ENCODE data around the gene GGA3.

The GGA3 gene

DNA sequence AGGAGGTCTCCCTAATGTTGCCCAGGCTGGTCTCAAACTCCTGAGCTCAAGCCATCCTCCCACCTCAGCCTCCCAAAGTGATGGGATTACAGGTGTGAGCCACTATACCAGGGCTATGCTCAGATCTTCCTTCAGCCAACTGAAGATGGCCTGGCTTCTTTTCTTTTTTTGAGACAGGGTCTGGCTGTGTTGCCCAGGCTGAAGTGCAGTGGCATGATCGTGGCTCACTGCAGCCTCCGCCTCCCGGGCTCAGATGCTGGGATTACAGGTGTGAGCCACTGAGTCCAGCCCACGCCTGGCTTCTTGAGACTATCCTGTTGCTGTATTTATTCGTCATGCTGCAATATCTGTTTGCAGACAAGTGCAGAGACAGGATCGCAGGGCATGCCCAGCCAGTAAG lies 23.7 kb upstream of the GGA3 start:
- TF ChIP-seq GATA2 (IDR thresholded peaks at IDR 0.05; ENCODE audit: low read depth, low read length) (no peak), GATA3 (IDR thresholded peaks at IDR 0.05; ENCODE audit: low read depth, low read length) (no peak)

GRCh38 chr17:75277664-75278071 lies 16.3 kb upstream of the GGA3 start:
- no peak for TF ChIP-seq GATA2 (IDR thresholded peaks at IDR 0.05; ENCODE audit: low read depth, low read length)
- no peak for TF ChIP-seq GATA3 (IDR thresholded peaks at IDR 0.05; ENCODE audit: low read depth, low read length)

DNA sequence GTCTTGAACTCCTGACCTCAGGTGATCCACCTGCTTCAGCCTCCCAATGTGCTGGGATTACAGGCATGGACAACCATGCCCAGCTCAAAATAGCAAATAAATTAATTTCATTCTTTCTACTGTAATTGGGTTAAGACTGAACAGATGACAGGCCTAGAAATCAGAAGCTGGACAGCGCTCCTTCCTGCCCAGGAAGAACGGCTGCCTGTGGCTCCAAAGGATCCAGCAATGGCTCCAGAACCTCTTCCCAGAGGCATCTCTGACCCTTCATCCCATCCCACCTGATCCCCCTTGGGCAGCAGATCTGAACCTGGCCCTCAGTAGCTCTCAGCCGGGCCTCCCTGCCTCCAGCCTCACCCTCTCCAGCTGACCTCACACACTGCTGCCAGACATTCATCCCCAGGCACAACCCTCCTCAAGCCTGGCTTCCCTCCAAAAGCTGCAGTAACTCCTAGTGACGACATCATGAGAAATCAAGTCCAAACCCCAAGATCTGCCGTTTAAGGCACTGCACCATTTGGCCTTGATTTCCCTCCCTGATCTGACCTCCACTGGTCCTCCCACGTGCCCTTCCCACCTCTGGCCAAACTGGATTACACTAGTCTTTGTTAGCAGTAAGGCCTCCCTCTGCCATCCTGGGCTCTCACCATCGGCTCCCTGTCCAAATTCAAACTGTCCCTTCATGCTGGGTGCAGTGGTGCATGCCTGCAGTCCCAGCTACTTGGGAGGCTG lies 12.7 kb upstream of the GGA3 start:
- TF ChIP-seq GATA2 (IDR thresholded peaks at IDR 0.05; ENCODE audit: low read depth, low read length) (no peak), GATA3 (IDR thresholded peaks at IDR 0.05; ENCODE audit: low read depth, low read length) (no peak)

DNA sequence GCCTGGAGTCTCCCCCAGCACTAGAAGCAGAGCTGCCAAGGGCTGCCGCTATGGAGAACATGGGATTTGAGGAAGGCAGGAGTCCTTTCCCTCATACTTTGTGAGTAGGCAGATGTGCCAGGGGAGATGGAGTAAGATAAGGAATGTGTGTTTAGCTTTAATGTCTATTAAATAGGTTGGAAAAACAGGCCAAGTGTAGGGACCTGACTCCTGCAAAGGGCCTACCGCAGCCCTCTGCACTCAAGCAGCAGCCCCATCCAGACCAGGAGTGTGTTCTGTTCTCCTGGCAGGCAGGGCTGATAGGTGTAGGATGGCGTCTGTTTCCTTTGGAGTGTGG lies 11.4 kb upstream of the GGA3 start:
- peak; percentile 91 for TF ChIP-seq GATA2 (IDR thresholded peaks at IDR 0.05; ENCODE audit: low read depth, low read length)
- TF ChIP-seq GATA3 (IDR thresholded peaks at IDR 0.05; ENCODE audit: low read depth, low read length) = no peak

GRCh38 chr17:75271955-75272847 lies 10.8 kb upstream of the GGA3 start:
- no peak for TF ChIP-seq GATA3 (IDR thresholded peaks at IDR 0.05; ENCODE audit: low read depth, low read length)
- TF ChIP-seq GATA2 (IDR thresholded peaks at IDR 0.05; ENCODE audit: low read depth, low read length) = no peak

GRCh38 chr17:75271233-75271954 lies 10.0 kb upstream of the GGA3 start:
- TF ChIP-seq GATA2 (IDR thresholded peaks at IDR 0.05; ENCODE audit: low read depth, low read length) (no peak), GATA3 (IDR thresholded peaks at IDR 0.05; ENCODE audit: low read depth, low read length) (no peak)

- TF ChIP-seq GATA3 (IDR thresholded peaks at IDR 0.05; ENCODE audit: low read depth, low read length) = no peak
- TF ChIP-seq GATA2 (IDR thresholded peaks at IDR 0.05; ENCODE audit: low read depth, low read length) = no peak
Observed at GRCh38 chr17:75270966-75271232, 9.5 kb upstream of the GGA3 start, which contains the start of gene MIF4GD. MIF4GD (minus strand) TSS chr17:75271231; CDS start chr17:75270195, 1,036 bp downstream.

GRCh38 chr17:75270218-75270965 lies 9.0 kb upstream of the GGA3 start:
- TF ChIP-seq GATA3 (IDR thresholded peaks at IDR 0.05; ENCODE audit: low read depth, low read length) = no peak
- no peak for TF ChIP-seq GATA2 (IDR thresholded peaks at IDR 0.05; ENCODE audit: low read depth, low read length)

- TF ChIP-seq GATA2 (IDR thresholded peaks at IDR 0.05; ENCODE audit: low read depth, low read length) (no peak), GATA3 (IDR thresholded peaks at IDR 0.05; ENCODE audit: low read depth, low read length) (no peak)
Observed at GRCh38 chr17:75269844-75270217, 8.4 kb upstream of the GGA3 start.

DNA sequence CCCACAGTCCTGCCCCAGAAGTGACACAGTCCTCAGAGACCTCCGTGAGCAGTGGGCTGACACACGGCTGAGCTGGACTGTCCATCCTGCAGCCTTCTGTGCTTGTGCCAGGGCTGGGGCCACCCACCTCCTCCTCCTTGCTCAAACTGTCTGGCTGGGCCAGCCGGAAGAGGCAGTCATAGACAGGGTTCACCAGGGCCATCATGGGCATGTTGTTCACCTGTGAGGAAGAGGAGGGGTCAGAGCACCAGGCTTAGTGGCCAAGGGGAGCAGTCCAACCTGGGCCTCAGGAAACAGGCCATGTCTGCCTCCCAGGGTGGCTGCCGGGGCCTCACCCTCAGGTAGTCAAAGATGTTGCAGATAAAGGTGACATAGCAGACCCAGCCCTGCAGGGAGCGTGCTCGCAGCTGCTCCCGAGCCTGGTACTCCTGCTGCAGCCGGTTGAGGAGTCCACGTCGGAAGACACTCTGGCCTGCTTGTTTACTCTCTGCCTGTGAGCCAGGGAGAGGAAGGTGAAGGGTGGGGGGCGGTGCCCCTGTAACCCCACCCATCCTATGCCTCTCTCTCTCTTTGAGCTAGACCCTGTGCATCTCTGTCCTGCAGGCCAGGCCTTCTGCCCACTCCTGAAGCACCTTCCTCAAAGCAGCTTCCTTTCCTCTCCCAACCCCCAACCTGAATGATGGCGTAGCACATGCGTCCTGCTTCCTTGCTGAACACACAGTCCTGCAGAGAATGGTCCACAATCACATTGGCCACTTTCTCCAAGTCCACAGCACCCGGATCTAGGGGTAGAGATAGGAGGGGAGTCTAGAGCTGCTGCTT lies 6.2 kb upstream of the GGA3 start:
- TF ChIP-seq GATA2 (IDR thresholded peaks at IDR 0.05; ENCODE audit: low read depth, low read length) = no peak
- no peak for TF ChIP-seq GATA3 (IDR thresholded peaks at IDR 0.05; ENCODE audit: low read depth, low read length)

DNA sequence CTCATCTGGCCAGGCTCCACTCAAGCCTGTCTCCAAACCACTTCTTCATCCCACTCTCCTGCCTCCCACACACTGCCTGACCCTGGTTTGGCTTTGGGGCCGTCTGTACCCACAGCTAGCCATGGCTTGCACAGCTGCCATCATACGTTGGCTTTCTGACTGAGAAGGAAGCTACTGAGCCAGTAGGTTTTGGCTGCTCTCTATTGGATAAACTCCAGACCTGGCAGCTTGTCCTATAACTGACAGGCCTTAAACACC lies 5.7 kb upstream of the GGA3 start:
- no peak for TF ChIP-seq GATA2 (IDR thresholded peaks at IDR 0.05; ENCODE audit: low read depth, low read length)
- TF ChIP-seq GATA3 (IDR thresholded peaks at IDR 0.05; ENCODE audit: low read depth, low read length) = no peak

DNA sequence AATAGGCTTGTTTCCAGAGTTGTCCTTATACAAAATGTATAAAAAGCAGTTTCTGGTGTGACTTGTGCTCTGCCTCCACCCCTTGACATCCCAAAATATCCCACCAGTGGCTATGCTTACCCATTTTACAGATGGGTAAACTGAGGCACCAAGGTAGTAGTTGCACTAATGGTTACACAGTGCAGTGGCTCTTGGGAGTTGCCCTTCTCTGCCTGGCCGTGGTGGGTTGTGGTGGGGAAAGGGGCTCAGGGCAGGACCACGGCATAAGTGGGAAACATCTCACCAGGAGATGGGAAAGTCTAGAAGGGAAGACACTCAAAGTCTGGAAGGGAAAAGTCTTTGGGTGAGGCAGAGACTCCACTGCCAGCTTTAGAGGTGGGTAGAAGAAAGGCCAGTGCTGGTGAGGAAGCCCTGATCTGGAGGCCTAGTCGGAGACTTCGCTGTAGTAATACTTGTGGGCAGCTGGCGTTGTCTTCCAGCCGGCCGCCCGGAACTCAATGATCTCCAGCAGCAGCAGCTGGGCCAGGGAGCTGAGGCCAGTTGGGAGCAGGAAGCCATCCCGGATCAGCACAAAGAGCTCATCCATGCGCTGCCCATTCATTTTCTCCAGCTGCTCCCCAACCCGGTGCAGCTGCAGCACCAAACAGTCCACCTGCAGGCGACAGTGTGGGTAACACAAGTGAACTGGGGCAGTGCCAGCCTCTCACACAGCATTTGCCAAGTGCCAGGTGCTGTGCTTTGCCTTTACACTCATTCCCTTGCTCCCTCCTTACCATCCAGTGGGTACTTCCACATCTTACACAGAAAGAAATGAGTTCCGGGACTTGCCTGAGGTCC lies 5.1 kb upstream of the GGA3 start:
- no peak for TF ChIP-seq GATA2 (IDR thresholded peaks at IDR 0.05; ENCODE audit: low read depth, low read length)
- no peak for TF ChIP-seq GATA3 (IDR thresholded peaks at IDR 0.05; ENCODE audit: low read depth, low read length)
